Right atrium auricular region (tissue), 2 donors: ENCODE results near the gene CTR9. TPM values are rescaled to one million over a fixed set of nuclear protein-coding genes. Genes with fewer than 3 reads are reported as not detected.

Source experiments
- DNase-seq: peaks from one replicate; pipeline ENCODE4 v3.0.0-alpha.2; 2019; ENCODE audit warnings: low spot score
- H3K27ac ChIP-seq, 2 donors: fragments of 200-600 bp; sonication (generic); 1 replicate in 1 of 2; 2 replicates in 1 of 2; pipeline ENCODE4 v1.5.1; 2016 to 2019
- H3K27me3 ChIP-seq, 2 donors: fragments of 200-600 bp; sonication (generic); one replicate each; pipeline versions ENCODE4 v1.5.1 to v1.6.0; 2017 to 2019
- H3K36me3 ChIP-seq: fragments of 200-600 bp; sonication (generic); one replicate; pipeline ENCODE4 v1.5.1; 2016
- H3K4me1 ChIP-seq, 2 donors: fragments of 200-600 bp; sonication (generic); one replicate each; pipeline versions ENCODE4 v1.5.1 to v1.6.0; 2017 to 2019
- H3K4me3 ChIP-seq, 2 donors: fragments of 200-600 bp; sonication (generic); 1 replicate in 1 of 2; 2 replicates in 1 of 2; pipeline ENCODE4 v1.5.1; 2017 to 2019; ENCODE audit warnings: mild to moderate bottlenecking in 1 of 2, moderate library complexity in 1 of 2
- H3K9me3 ChIP-seq, 2 donors: fragments of 200-600 bp; sonication (generic); one replicate each; pipeline ENCODE4 v1.5.1; 2019
- CTCF ChIP-seq, 2 donors: fragments of 200-600 bp; sonication (generic); IDR thresholded peaks; one replicate each; pipeline ENCODE4 v1.5.1; 2019; ENCODE audit warnings: antibody characterized with exemption in 2 of 2
- total RNA-seq, 2 donors: library from RNA; depleted of rRNA; stranded (reverse); fragments of >200 nt; gene quantifications; one replicate each; pipeline ENCODE4 v1.1.0, GENCODE V29; 2016

CTR9 gene
- total RNA-seq, 2 donors from 2014 or later, result 17.0 to 18.6 TPM

GRCh38 chr11:10797531-10797930 is 46.5 kb downstream of the CTR9 start:
- no peak overlapping the region for H3K4me3 ChIP-seq
- H3K9me3 ChIP-seq, result no peaks in the 10 kb centered on the region
- no peaks in the 10 kb centered on the region for H3K27me3 ChIP-seq
- H3K4me1 ChIP-seq, result peaks cover 0 to 24% of the 10 kb centered on the region in 2 donors
- no peak for DNase-seq
- TF ChIP-seq CTCF (IDR thresholded peaks at IDR 0.05), result no peak
- no peak overlapping the region for H3K27ac ChIP-seq
- peaks cover 68% of the 10 kb centered on the region for H3K36me3 ChIP-seq

- H3K4me3 ChIP-seq, result no peak overlapping the region
- no peaks in the 10 kb centered on the region for H3K27me3 ChIP-seq
- H3K36me3 ChIP-seq, result peaks cover 77% of the 10 kb centered on the region
- H3K4me1 ChIP-seq, result peaks cover 0 to 26% of the 10 kb centered on the region in 2 donors
- no peak for TF ChIP-seq CTCF (IDR thresholded peaks at IDR 0.05)
- DNase-seq, result no peak
- no peaks in the 10 kb centered on the region for H3K9me3 ChIP-seq
- no peak overlapping the region for H3K27ac ChIP-seq
Observed at GRCh38 chr11:10798330-10798928, 47.4 kb downstream of the CTR9 start.

GRCh38 chr11:10800292-10800691 is 49.2 kb downstream of the CTR9 start:
- Histone ChIP-seq H3K9me3 (no peaks in the 10 kb centered on the region), H3K4me1 (peaks cover 0 to 43% of the 10 kb centered on the region in 2 donors), H3K27me3 (no peaks in the 10 kb centered on the region), H3K27ac (no peak overlapping the region), H3K4me3 (no peak overlapping the region), H3K36me3 (peaks cover 96% of the 10 kb centered on the region)
- TF ChIP-seq CTCF (IDR thresholded peaks at IDR 0.05), result no peak
- DNase-seq, result no peak

- Histone ChIP-seq H3K27ac (no peak overlapping the region), H3K4me1 (peaks cover 0 to 63% of the 10 kb centered on the region in 2 donors)
- no peak for DNase-seq
Observed at GRCh38 chr11:10803676-10804075, 52.6 kb downstream of the CTR9 start.

GRCh38 chr11:10805741-10806140 is 54.7 kb downstream of the CTR9 start:
- no peak for DNase-seq
- Histone ChIP-seq H3K36me3 (peaks cover 64% of the 10 kb centered on the region), H3K27ac (peak overlapping the region in 1 of 2 donors; percentile 6), H3K4me3 (no peak overlapping the region), H3K9me3 (no peaks in the 10 kb centered on the region), H3K27me3 (no peaks in the 10 kb centered on the region), H3K4me1 (peaks cover 0 to 59% of the 10 kb centered on the region in 2 donors)
- TF ChIP-seq CTCF (IDR thresholded peaks at IDR 0.05), result no peak

More at GRCh38 chr11:10803676-10804075, 52.6 kb downstream of the CTR9 start:
- no peaks in the 10 kb centered on the region for H3K9me3 ChIP-seq
- H3K27me3 ChIP-seq, result no peaks in the 10 kb centered on the region
- no peak for TF ChIP-seq CTCF (IDR thresholded peaks at IDR 0.05)
- H3K4me3 ChIP-seq, result no peak overlapping the region
- peaks cover 85% of the 10 kb centered on the region for H3K36me3 ChIP-seq

- Histone ChIP-seq H3K27me3 (no peaks in the 10 kb centered on the region), H3K36me3 (peaks cover 60% of the 10 kb centered on the region), H3K9me3 (no peaks in the 10 kb centered on the region), H3K4me3 (no peak overlapping the region), H3K4me1 (peaks cover 0 to 58% of the 10 kb centered on the region in 2 donors), H3K27ac (peak overlapping the region in 1 of 2 donors; percentile 6)
- no peak for DNase-seq
- no peak for TF ChIP-seq CTCF (IDR thresholded peaks at IDR 0.05)
Observed at GRCh38 chr11:10806206-10806605, 55.2 kb downstream of the CTR9 start.
